Stomach (tissue), 9 donors: ENCODE measurements around the gene NDST1. TPM values are rescaled to one million over a fixed set of nuclear protein-coding genes. Genes with fewer than 3 reads are reported as not detected.
A peak's percentile ranks its signal among the peaks of the same experiment; 100 is the strongest.

Experiments used
- DNase-seq, 2 donors: peaks; one replicate each; pipeline versions ENCODE4 v3.0.0 to v3.0.0-alpha.2; 2013 to 2019
- H3K27ac ChIP-seq, 5 donors: fragments of 200-600 bp in 4 of 5; sonication (generic) in 4 of 5; one replicate each; pipeline ENCODE4 v1.5.1; 2013 to 2019; ENCODE audit warnings: mild to moderate bottlenecking in 1 of 5, moderate library complexity in 1 of 5
- H3K27me3 ChIP-seq, 3 donors: fragments of 200-600 bp; sonication (generic); one replicate each; pipeline ENCODE4 v1.5.1; 2017 to 2019; ENCODE audit warnings: mixed run types in 1 of 3
- H3K36me3 ChIP-seq, 4 donors: fragments of 200-600 bp; sonication (generic); 1 replicate in 3 of 4; 2 replicates in 1 of 4; pipeline ENCODE4 v1.5.1; 2016 to 2019
- H3K4me1 ChIP-seq, 4 donors: fragments of 200-600 bp; sonication (generic); one replicate each; pipeline ENCODE4 v1.5.1; 2016 to 2019
- H3K4me3 ChIP-seq, 4 donors: fragments of 200-600 bp; sonication (generic) in 3 of 4; one replicate each; pipeline ENCODE4 v1.5.1; 2016 to 2019; ENCODE audit warnings: mild to moderate bottlenecking in 1 of 4
- H3K9me3 ChIP-seq, 4 donors: fragments of 200-600 bp; sonication (generic); one replicate each; pipeline ENCODE4 v1.5.1; 2016 to 2019
- CTCF ChIP-seq, 7 experiments: fragments of 450-650 bp in 4 of 7; fragments of 200-600 bp in 3 of 7; sonication (generic) in 3 of 7; IDR thresholded peaks; one replicate each; pipeline ENCODE4 v1.5.1; 2016 to 2019; ENCODE audit warnings: antibody characterized with exemption in 7 of 7, control low read depth in 2 of 7, mild to moderate bottlenecking in 1 of 7
- EP300 ChIP-seq: sonication (generic); formaldehyde crosslinking; IDR thresholded peaks from one replicate; pipeline ENCODE4 v1.6.1; 2017; ENCODE audit warnings: antibody characterized with exemption
- POLR2A ChIP-seq, 4 donors: fragments of 450-650 bp; IDR thresholded peaks; one replicate each; pipeline ENCODE4 v1.6.1; 2016; ENCODE audit warnings: antibody characterized with exemption in 4 of 4, control low read depth in 2 of 4, mild to moderate bottlenecking in 1 of 4, moderate library complexity in 1 of 4
- POLR2AphosphoS5 ChIP-seq, 3 donors: sonication (generic); formaldehyde crosslinking; IDR thresholded peaks; one replicate each; pipeline ENCODE4 v1.6.1; 2016; ENCODE audit warnings: antibody characterized with exemption in 3 of 3
- WGBS, 5 donors: extraction: QIAGEN DNeasy Blood & Tissue Kit in 3 of 5; methylation state at CpG; one replicate each; pipeline versions ENCODE4 v1.1.5 to v1.1.7; 2013 to 2018; 5-methylcytosine and 5-hydroxymethylcytosine counted together
- intact Hi-C: fragments of 100-400 bp; cut with DNase I; formaldehyde crosslinking; loops from one replicate; pipeline ENCODE4 v1.15.1; 2023; ENCODE audit warnings: low total_unique reads
- polyA plus RNA-seq, 3 donors: library from polyadenylated mRNA; stranded (reverse); fragments of 200-250 nt; gene quantifications; one replicate each; pipeline ENCODE4 v1.2.3, GENCODE V29; 2013
- total RNA-seq, 5 donors: library from RNA; depleted of rRNA; stranded (reverse); fragments of >200 nt; gene quantifications; one replicate each; pipeline versions ENCODE4 v1.1.0 to v1.2.3, GENCODE V29; 2014 to 2016
- donor health status: healthy with polysubstance abuse.
- donor health status: Bipolar disorder and iron deficiency.
- donor health status: healthy.

Gene NDST1
- total and polyA plus RNA-seq, 8 donors, result 6.4 to 32.9 (median 15.9) TPM

GRCh38 chr5:150522504-150523414, 14.8 kb downstream of the NDST1 start:
- peak in 1 of 2 donors; percentile 65 for DNase-seq

GRCh38 chr5:150523472-150524350, 15.8 kb downstream of the NDST1 start:
- intact Hi-C loops, result loop anchor here (5.0 kb wide), 1 partner anchor 61 kb away; no protein-coding TSS in a partner anchor
- peaks cover 34 to 87% (median 62%) of the 10 kb centered on the region in 4 donors for H3K4me1 ChIP-seq

More at GRCh38 chr5:150522504-150523414, 14.8 kb downstream of the NDST1 start:
- H3K9me3 ChIP-seq, result no peaks in the 10 kb centered on the region
- H3K36me3 ChIP-seq, result peaks cover 9 to 33% (median 16%) of the 10 kb centered on the region in 4 donors
- 48 to 56% (median 52%) methylated on average over 14 of the region's 14 CpGs for WGBS, 5 donors
- no peak overlapping the region for H3K4me3 ChIP-seq
- H3K27ac ChIP-seq, result peak overlapping the region; percentile 20 to 52 (median 45)
- TF ChIP-seq POLR2AphosphoS5 (IDR thresholded peaks at IDR 0.05) (no peak), EP300 (no peak), CTCF (IDR thresholded peaks at IDR 0.05) (no peak), POLR2A (IDR thresholded peaks at IDR 0.05) (no peak)
- intact Hi-C loops, result loop anchor here (5.0 kb wide), 1 partner anchor 60 kb away; no protein-coding TSS in a partner anchor
- H3K4me1 ChIP-seq, result peaks cover 43 to 96% (median 70%) of the 10 kb centered on the region in 4 donors
- no peaks in the 10 kb centered on the region for H3K27me3 ChIP-seq

GRCh38 chr5:150525163-150525562, 17.2 kb downstream of the NDST1 start:
- intact Hi-C loops, result no loop called here
- 84 to 95% (median 86%) methylated on average over 4 to 8 of the region's 8 CpGs for WGBS, 5 donors
- Histone ChIP-seq H3K36me3 (peaks cover 14 to 30% (median 25%) of the 10 kb centered on the region in 4 donors), H3K27ac (peak overlapping the region in 1 of 5 donors; percentile 11), H3K9me3 (no peaks in the 10 kb centered on the region), H3K27me3 (no peaks in the 10 kb centered on the region), H3K4me1 (peaks cover 29 to 83% (median 51%) of the 10 kb centered on the region in 4 donors), H3K4me3 (no peak overlapping the region)
- TF ChIP-seq CTCF (IDR thresholded peaks at IDR 0.05), result no peak
- TF ChIP-seq EP300, result no peak
- no peak for TF ChIP-seq POLR2AphosphoS5 (IDR thresholded peaks at IDR 0.05)
- TF ChIP-seq POLR2A (IDR thresholded peaks at IDR 0.05), result no peak
- DNase-seq, result no peak

More at GRCh38 chr5:150523472-150524350, 15.8 kb downstream of the NDST1 start:
- peak; percentile 40 to 85 for DNase-seq
- 68 to 74% (median 73%) methylated on average over 10 to 12 of the region's 12 CpGs for WGBS, 5 donors
- Histone ChIP-seq H3K27ac (peak overlapping the region in 4 of 5 donors; percentile 43 to 52 (median 48)), H3K9me3 (no peaks in the 10 kb centered on the region), H3K27me3 (no peaks in the 10 kb centered on the region), H3K36me3 (peaks cover 14 to 41% (median 24%) of the 10 kb centered on the region in 4 donors), H3K4me3 (no peak overlapping the region)
- TF ChIP-seq EP300 (no peak), CTCF (IDR thresholded peaks at IDR 0.05) (peak in 5 of 7 experiments; percentile 42 to 62 (median 56)), POLR2A (IDR thresholded peaks at IDR 0.05) (no peak), POLR2AphosphoS5 (IDR thresholded peaks at IDR 0.05) (peak in 1 of 3 donors; percentile 33)

GRCh38 chr5:150525781-150526180, 17.9 kb downstream of the NDST1 start:
- no peaks in the 10 kb centered on the region for H3K9me3 ChIP-seq
- TF ChIP-seq CTCF (IDR thresholded peaks at IDR 0.05) (no peak), POLR2A (IDR thresholded peaks at IDR 0.05) (no peak), EP300 (no peak), POLR2AphosphoS5 (IDR thresholded peaks at IDR 0.05) (no peak)
- no peak overlapping the region for H3K4me3 ChIP-seq
- peaks cover 29 to 83% (median 49%) of the 10 kb centered on the region in 4 donors for H3K4me1 ChIP-seq
- H3K27me3 ChIP-seq, result no peaks in the 10 kb centered on the region
- H3K36me3 ChIP-seq, result peaks cover 14 to 31% (median 26%) of the 10 kb centered on the region in 4 donors
- no peak for DNase-seq
- peak overlapping the region in 1 of 5 donors; percentile 11 for H3K27ac ChIP-seq
- intact Hi-C loops, result no loop called here
